GM18868 (cell line): Measurements from ENCODE around the gene MAGEA9B.
A peak's percentile ranks its signal among the peaks of the same experiment; 100 is the strongest.
"Not testable (repeated sequence)": the region's sequence is repeated elsewhere in the genome, so short reads cannot be mapped to it uniquely, and the experiment has no call there.

ENCODE experiments used
- ATAC-seq: cut with Tn5 transposase; IDR thresholded peaks from one replicate; pipeline ENCODE4 v1.9.1; 2021; ENCODE audit warnings: mild to moderate bottlenecking, moderate library complexity; ENCODE audit not compliant: unreplicated experiment

Gene MAGEA9B, protein sequence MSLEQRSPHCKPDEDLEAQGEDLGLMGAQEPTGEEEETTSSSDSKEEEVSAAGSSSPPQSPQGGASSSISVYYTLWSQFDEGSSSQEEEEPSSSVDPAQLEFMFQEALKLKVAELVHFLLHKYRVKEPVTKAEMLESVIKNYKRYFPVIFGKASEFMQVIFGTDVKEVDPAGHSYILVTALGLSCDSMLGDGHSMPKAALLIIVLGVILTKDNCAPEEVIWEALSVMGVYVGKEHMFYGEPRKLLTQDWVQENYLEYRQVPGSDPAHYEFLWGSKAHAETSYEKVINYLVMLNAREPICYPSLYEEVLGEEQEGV

GRCh38 chrX:149587359-149587758 is at the start of gene MAGEA9B:
Gene MAGEA9B, minus strand, starts transcription at chrX:149587459. Its CDS starts 4,280 bp downstream, at chrX:149583179.
- not testable (repeated sequence) for ATAC-seq

DNA sequence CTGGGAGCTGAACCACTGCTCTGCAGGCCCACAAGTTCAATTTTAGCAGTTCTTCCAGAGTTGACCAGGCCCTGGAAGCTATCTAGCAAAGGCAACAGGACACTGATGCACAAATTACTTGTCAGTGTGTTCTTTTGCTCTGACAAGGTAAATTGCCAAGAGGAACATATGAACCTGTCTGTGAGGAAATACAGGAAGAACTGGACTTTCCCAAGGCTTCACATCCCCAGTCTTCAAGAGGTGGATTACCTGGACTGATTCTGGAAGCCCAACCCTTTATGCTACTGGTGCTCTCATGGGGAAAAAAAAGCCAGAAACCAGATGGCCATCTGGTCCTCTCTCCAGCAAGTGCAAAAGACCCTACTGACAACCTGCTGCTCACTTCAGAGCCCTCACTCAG is 46.3 kb upstream of the MAGEA9B start:
- ATAC-seq: no peak

DNA sequence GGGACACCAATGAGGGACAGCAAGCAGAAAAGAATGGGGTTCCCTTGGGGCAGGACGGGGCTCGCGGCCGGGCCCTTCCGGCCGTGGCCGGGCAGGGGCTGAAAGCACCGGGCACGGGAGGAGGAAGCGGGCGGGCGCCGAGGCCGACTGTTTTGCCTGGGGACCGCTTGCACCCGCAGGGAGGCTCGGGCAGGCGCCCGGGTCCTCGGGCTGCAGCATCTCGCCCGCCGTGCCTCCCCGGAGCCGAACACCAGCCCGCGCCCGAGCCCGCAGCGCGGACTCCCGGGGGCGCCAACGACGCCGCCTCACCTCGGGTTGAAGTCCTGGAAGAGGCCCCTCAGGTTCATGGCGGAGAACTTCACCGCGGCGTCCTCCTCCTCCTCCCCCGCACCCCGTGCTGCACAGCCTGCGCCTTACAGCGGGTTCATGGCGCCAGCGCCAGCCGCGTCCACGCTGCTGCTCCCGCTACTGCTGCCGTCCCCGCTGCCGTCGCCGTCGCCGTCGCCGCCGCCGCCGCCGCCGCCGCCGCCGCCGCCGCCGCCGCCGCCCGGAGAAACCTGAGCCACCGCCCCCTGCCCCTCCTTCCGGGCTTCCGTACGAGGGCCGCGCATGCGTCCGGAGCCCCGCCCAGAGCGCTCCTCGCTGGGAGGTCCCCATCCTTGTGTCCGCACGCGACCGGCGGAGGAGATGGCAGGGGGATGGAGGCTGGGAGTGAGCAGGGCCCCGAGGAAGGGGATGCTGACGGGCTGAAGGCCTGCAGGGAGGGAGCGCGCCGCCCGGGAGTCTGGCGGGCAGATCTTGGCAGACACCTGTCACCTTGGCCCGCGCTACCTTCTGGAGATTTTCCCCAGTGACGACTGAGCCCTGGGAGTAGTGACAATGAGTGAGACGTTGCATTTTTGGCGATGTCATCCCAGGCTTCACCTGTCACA is 44.2 kb upstream of the MAGEA9B start, which contains the start of gene TMEM185A:
TSS of gene TMEM185A (minus strand) at position 559 of the 932 bp plus-strand sequence. CDS start at position 347, 212 bp downstream.
- ATAC-seq: peak; percentile 93

- no peak for ATAC-seq
Measured at GRCh38 chrX:149630681-149631233, 43.5 kb upstream of the MAGEA9B start.

DNA sequence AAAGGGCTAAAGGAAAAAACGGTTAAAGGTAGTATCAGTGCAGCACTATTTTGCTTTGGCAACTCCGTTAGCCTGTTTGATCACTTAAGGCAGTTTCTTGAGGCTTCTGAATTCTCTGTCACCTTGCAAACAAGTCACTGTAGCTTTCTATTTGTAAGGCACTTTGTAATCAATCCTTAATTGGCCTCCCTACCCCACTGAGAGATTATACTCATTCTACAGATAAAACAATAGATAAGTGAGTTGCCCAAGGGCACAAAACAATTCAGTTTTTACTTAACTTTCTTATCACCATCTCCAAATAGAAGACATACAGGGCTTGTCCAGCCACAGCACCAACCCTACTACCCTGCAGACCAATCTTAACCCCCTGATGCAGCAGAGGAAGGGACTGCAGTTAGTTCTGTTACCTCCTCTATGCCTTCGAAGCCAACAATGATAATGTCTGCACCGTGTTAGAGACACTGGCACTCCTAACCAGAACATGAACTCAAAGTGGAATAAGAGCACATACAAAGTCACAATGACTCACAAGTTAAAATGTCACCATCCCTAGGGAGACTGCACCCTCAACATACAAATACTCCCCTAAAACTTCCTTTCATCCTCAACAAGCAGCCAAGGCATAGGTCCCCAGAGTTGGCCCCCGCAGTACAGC is 42.6 kb upstream of the MAGEA9B start:
- no peak for ATAC-seq

DNA sequence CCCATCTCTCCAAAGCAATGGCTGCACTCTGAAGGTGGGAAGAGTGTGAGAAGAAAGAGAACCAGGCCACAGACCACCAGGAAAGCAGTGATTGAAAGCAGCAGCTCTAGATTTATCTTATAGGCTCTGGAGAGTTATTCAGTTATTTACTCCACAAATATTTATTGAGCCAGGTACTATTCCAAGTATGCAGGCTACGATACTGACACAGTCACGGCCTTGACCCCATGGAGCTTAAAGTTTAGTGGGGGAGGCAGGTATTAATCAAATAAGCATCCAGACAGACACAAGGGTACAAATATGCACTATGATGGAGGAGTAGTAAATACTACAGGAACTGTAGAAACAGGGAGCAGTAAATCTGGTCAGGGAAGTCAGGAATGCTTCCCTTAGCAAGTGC is 41.5 kb upstream of the MAGEA9B start:
- no peak for ATAC-seq

DNA sequence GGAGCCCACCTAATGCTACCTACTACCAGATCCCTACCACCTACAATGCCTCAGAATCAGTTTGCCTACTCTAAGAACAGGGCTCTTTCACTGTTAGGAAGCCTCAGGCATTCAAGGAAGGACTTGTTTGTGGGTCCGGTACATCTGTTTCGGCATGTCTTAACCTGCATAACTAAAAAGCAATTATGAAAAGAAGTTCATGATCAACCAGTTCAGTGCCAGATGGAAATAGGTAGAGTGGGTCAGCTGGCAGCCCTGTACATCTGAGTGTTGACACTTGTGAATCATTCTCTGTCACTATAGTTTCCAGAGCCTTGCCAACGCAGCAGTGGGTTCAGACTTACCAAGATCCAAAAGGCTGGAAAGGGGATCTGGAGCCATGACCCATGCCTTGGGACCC is 41.0 kb upstream of the MAGEA9B start:
- no peak for ATAC-seq

DNA sequence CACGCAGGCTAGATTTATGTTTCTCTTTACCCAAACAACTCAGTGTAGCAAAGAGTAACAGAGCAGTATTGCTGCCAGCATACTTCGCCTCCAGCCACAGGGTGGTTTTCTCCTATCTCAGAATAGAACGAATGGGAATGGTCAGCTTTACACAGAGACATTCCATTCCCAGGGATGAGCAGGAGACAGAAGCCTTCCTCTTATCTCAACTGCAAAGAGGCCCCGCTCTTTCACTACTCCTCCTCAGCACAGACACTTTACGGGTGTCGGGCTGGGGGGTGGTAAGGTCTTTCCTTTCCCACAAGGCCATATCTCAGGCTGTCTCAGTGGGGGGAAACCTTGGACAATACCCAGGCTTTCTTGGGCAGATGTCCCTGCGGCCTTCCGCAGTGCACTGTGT is 39.6 kb upstream of the MAGEA9B start:
- not testable (repeated sequence) for ATAC-seq

DNA sequence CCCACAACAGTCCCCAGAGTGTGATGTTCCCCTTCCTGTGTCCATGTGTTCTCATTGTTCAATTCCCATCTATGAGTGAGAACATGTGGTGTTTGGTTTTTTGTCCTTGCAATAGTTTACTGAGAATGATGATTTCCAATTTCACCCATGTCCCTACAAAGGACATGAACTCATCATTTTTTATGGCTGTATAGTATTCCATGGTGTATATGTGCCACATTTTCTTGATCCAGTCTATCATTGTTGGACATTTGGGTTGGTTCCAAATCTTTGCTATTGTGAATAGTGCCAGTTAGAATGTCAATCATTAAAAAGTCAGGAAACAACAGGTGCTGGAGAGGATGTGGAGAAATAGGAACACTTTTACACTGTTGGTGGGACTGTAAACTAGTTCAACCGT is 32.4 kb upstream of the MAGEA9B start:
- ATAC-seq: not testable (repeated sequence)

DNA sequence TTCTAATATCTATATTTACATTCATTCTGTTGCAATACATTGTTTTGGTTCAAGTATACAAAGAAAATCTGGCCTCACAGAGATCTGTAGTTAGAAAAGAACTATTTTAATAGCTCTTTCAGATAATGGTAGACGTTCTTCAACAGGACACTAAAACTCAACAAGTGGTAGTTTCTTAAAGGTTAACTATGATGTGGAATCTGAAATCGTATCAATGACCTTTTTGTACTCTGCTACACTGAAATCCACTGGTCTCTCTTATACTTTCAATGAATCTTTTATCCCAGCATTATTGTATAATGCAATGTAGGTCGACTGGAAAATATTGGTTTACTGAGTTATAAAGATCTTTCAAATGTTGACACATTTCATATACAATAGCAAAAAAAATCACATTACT is 31.6 kb upstream of the MAGEA9B start:
- ATAC-seq: no peak

GRCh38 chrX:149611623-149612175 is 24.4 kb upstream of the MAGEA9B start:
- no peak for ATAC-seq

GRCh38 chrX:149610511-149610910 is 23.3 kb upstream of the MAGEA9B start:
- ATAC-seq: no peak

DNA sequence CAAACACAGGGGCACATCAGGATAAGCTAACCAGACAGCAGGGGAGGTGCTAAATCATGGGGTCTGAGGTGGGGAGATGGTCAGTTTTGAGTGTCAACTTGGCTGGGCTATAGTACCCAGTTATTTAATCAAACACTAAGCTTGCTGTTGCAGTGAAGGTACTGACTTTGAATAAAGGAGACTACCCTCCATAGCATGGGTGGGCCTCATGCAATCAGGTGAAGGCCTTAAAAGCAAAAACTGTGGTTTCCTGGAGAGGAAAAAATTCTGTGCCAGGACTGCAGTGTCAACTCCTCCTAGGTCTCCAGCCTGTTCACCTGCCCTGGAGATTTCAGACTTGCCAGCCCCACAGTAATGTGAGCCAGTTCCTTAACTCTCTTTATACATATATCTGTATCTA is 20.4 kb upstream of the MAGEA9B start:
- no peak for ATAC-seq

GRCh38 chrX:149605248-149605885 is 18.1 kb upstream of the MAGEA9B start:
- ATAC-seq: not testable (repeated sequence)

GRCh38 chrX:149598603-149599002 is 11.3 kb upstream of the MAGEA9B start:
- ATAC-seq: not testable (repeated sequence)

DNA sequence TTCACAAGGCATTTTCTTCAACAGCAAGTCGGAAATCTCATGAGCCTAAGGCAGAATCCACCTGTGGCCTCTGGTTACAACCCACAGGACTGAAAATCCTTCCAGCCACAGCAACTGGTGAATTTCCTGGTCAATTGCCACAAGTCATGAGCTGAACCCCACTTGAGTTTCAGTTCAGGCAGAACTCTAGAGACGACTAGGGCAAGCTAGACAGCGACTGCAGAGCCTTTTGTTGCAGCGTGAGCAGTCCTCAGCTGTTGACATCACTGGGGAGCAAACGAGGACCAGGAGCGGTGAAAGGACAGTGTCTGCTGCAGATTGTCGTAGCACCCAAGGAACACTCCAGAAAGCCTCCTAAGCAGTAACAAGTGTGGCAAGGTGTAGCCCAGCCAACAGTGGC is 8.7 kb upstream of the MAGEA9B start:
- not testable (repeated sequence) for ATAC-seq

GRCh38 chrX:149595214-149595613 is 8.0 kb upstream of the MAGEA9B start, which contains the start of gene HSFX2:
Gene HSFX2, minus strand, starts transcription at chrX:149595314. Its CDS starts 614 bp downstream, at chrX:149594700.
- ATAC-seq: not testable (repeated sequence)

- ATAC-seq: not testable (repeated sequence)
Measured at GRCh38 chrX:149590993-149591392, 3.7 kb upstream of the MAGEA9B start.

- not testable (repeated sequence) for ATAC-seq
Measured at GRCh38 chrX:149585631-149586030, 1.6 kb downstream of the MAGEA9B start.

- peak; percentile 100 for ATAC-seq
Measured at GRCh38 chrX:149573456-149573855, 13.8 kb downstream of the MAGEA9B start.
